ENCODE measurements around the gene ZMIZ1. TPM values are rescaled to one million over a fixed set of nuclear protein-coding genes. Genes with fewer than 3 reads are reported as not detected.

ZMIZ1 gene
- polyA plus RNA-seq, 2 donors = 29.2 to 29.7 TPM

DNA sequence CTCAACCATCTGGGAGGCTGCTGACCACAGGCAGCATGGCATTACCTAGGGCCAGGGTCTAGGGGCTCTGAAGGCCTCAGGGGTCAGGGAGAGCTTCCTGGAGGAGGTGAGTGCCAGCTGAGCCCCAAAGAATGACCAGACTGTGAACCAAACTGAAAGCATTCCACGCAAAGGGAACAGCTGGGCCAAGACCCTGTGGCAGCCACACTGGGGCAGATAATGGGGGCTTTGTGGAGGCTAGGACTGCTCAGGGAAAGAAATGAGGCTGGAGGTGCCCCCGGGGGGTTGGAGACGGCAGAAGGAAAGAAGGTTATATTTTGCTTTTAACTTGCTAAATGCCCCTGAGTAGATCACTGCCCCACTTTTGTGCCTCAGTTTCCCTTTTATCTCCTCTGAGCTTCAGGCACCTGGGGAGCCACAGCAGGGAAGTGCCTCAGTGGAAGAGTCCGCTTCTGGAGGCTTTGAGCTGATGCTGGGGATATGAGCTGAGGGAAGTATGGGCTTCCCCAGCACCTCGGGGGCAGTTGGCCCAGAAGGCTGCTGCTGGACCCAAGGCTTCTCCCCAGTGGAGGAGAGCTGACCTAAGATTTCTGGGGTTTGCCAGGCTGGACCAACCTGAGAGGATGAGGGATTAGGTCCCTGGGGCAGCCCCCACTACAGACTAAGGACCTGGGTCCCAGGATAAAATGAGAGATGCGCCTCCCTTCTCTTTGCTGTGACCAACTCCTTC, 57.8 kb downstream of the ZMIZ1 start:
- WGBS, 2 donors = 91% methylated on average over 6 of the region's 6 CpGs
- no peaks in the 10 kb centered on the region for H3K9me3 ChIP-seq (ENCODE audit: control insufficient read depth in 2 of 2, insufficient read depth in 1 of 2, low read depth in 1 of 2, low read length in 1 of 2)
- no peak overlapping the region for H3K27ac ChIP-seq (ENCODE audit: low read depth in 2 of 2, low read length in 1 of 2)
- no peak overlapping the region for H3K4me3 ChIP-seq (ENCODE audit: low read depth in 1 of 2, low read length in 2 of 2)
- no peaks in the 10 kb centered on the region for H3K27me3 ChIP-seq (ENCODE audit: control insufficient read depth in 1 of 2, insufficient read depth in 2 of 2, low read length in 2 of 2)
- H3K4me1 ChIP-seq (ENCODE audit: control insufficient read depth in 2 of 2, insufficient read depth in 2 of 2, low read length in 1 of 2) = peaks cover 7 to 15% of the 10 kb centered on the region in 2 donors
- H3K36me3 ChIP-seq (ENCODE audit: control insufficient read depth in 2 of 2, insufficient read depth in 2 of 2, low read length in 1 of 2) = peaks cover 18 to 54% of the 10 kb centered on the region in 2 donors

DNA sequence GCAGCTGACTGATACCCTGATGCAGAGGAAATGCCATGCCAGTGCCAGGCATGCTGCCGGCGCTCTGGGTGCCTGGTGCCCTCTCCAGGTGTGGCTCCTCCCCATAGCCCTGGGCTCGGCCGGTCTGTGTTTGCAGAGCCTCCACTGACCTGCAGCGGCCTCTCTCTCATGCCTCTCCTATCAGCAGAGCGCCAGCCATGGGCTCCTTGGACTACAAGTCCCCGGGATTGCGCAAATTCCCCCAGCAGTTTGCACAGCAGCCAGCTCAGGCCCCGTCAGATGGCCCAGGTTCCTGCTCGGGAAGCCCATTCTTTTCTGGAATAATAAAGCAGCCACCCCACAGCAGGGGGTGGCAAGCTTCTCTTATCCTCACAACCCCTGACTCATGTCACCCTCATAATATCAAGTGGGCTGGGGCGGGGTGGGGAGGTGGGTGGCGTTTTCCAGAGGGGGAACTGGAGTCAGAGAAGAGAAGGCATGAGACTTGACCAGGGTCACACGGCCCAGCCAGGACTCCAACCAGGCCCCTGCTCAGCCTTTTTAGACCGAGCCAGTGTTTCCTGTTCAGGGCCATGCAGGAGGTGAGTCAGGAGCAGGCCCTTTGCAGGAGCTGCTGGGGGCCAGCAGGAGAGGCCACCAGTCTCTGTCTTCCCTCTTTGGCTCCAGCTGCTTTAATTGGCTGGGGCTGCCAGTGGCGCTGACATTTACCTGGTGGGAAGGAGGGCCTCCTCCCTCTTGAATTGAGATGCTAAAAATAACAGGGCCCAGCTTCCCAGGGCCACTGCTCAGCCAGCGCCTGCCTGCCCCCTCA, 58.6 kb downstream of the ZMIZ1 start:
- H3K4me3 ChIP-seq (ENCODE audit: low read depth in 1 of 2, low read length in 2 of 2) = no peak overlapping the region
- H3K27me3 ChIP-seq (ENCODE audit: control insufficient read depth in 1 of 2, insufficient read depth in 2 of 2, low read length in 2 of 2) = no peaks in the 10 kb centered on the region
- H3K4me1 ChIP-seq (ENCODE audit: control insufficient read depth in 2 of 2, insufficient read depth in 2 of 2, low read length in 1 of 2) = peaks cover 7 to 15% of the 10 kb centered on the region in 2 donors
- 61 to 70% methylated on average over 14 to 16 of the region's 16 CpGs for WGBS, 2 donors
- no peaks in the 10 kb centered on the region for H3K9me3 ChIP-seq (ENCODE audit: control insufficient read depth in 2 of 2, insufficient read depth in 1 of 2, low read depth in 1 of 2, low read length in 1 of 2)
- no peak overlapping the region for H3K27ac ChIP-seq (ENCODE audit: low read depth in 2 of 2, low read length in 1 of 2)
- H3K36me3 ChIP-seq (ENCODE audit: control insufficient read depth in 2 of 2, insufficient read depth in 2 of 2, low read length in 1 of 2) = peaks cover 19 to 49% of the 10 kb centered on the region in 2 donors

DNA sequence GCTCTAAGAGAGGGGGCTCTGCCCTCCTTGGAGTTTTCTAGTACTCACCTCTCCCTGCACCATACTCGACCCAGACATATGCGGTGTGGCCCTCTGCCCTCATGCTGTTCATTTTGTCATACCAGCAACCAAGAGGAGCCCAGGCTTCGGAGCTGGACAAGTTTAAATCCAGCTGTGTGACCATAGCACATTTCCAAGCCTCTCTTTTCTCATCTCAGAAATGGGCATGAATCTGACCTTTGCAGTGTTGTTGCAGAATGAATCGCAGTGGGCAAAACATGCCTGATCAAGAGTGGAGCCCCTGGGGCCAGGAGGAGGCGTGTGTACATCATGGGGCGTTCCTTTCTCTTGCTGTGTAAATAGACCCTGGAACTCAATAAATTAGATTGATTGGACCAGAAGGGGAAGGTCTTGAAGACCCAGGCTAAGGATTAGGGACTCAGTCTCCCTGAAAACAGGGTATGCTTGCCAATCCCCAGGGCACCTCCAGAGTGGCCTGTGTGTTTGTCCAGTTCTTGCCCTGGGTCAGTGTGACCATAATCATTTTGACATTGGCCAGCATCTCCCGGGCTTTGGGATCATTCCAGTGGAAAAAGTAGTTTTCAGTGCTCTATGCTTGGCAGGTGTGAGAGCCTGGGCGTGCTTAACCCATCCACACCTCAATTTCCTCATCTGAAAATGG, 59.6 kb downstream of the ZMIZ1 start:
- Histone ChIP-seq H3K4me1 (ENCODE audit: control insufficient read depth in 2 of 2, insufficient read depth in 2 of 2, low read length in 1 of 2) (peaks cover 7 to 15% of the 10 kb centered on the region in 2 donors), H3K36me3 (ENCODE audit: control insufficient read depth in 2 of 2, insufficient read depth in 2 of 2, low read length in 1 of 2) (peaks cover 16 to 51% of the 10 kb centered on the region in 2 donors), H3K4me3 (ENCODE audit: low read depth in 1 of 2, low read length in 2 of 2) (no peak overlapping the region), H3K9me3 (ENCODE audit: control insufficient read depth in 2 of 2, insufficient read depth in 1 of 2, low read depth in 1 of 2, low read length in 1 of 2) (no peaks in the 10 kb centered on the region), H3K27me3 (ENCODE audit: control insufficient read depth in 1 of 2, insufficient read depth in 2 of 2, low read length in 2 of 2) (no peaks in the 10 kb centered on the region), H3K27ac (ENCODE audit: low read depth in 2 of 2, low read length in 1 of 2) (no peak overlapping the region)
- WGBS, 2 donors = 70 to 71% methylated on average over 8 of the region's 8 CpGs

DNA sequence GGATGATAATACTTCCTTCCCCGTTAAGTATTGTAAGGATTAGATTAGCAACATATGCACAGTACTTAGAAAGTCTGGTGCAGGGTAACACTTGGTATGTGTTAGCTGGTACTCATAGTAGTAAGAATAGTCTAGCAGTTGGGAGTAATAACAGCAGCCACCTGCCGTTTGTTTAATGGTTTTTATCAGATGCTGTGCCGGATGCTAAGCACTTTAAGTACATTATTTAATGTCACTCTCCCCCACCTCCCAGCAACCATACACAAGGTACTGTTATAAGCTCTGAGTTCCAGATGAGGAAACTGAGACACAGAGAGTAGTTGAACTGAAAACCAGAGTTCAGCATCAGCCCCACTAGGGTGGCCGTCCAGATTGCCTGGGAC, 60.1 kb downstream of the ZMIZ1 start:
- 47 to 58% methylated on average over 4 of the region's 4 CpGs for WGBS, 2 donors
- no peak overlapping the region for H3K27ac ChIP-seq (ENCODE audit: low read depth in 2 of 2, low read length in 1 of 2)
- peaks cover 11 to 47% of the 10 kb centered on the region in 2 donors for H3K36me3 ChIP-seq (ENCODE audit: control insufficient read depth in 2 of 2, insufficient read depth in 2 of 2, low read length in 1 of 2)
- no peaks in the 10 kb centered on the region for H3K27me3 ChIP-seq (ENCODE audit: control insufficient read depth in 1 of 2, insufficient read depth in 2 of 2, low read length in 2 of 2)
- no peaks in the 10 kb centered on the region for H3K9me3 ChIP-seq (ENCODE audit: control insufficient read depth in 2 of 2, insufficient read depth in 1 of 2, low read depth in 1 of 2, low read length in 1 of 2)
- H3K4me1 ChIP-seq (ENCODE audit: control insufficient read depth in 2 of 2, insufficient read depth in 2 of 2, low read length in 1 of 2) = peaks cover 7 to 15% of the 10 kb centered on the region in 2 donors
- H3K4me3 ChIP-seq (ENCODE audit: low read depth in 1 of 2, low read length in 2 of 2) = no peak overlapping the region

DNA sequence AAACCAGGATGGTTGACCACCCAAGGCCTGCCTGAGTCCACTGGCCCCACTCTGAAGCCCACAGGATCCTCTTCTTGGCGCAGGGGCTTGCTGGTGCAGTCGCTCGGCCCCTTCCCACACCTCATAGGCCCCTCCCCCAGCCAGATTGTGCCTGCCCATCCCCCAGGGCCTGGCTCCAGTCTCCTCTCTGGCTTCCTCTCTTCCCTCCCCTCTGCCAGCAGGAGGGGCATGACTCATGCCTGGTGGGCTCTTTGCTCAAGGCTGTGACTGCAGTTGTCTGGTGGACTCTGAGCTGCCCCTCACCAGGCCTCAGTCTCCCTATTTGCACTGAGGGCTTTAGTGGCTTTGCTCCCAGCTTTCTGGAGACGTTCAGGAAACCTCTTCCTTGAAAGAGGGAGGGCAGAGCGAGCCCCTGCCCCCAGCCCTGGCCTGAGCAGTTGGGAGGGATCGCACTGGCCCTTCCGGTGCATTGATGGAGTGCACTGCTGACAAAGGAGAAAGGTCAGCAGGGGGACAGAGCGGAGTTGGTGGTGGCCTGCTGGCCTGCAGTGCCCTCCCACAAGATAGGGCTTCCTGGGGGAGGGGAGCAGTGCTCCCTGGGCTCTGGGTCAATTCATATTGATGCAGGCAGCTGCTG, 60.7 kb downstream of the ZMIZ1 start:
- H3K36me3 ChIP-seq (ENCODE audit: control insufficient read depth in 2 of 2, insufficient read depth in 2 of 2, low read length in 1 of 2) = peaks cover 10 to 41% of the 10 kb centered on the region in 2 donors
- H3K4me1 ChIP-seq (ENCODE audit: control insufficient read depth in 2 of 2, insufficient read depth in 2 of 2, low read length in 1 of 2) = peaks cover 7 to 13% of the 10 kb centered on the region in 2 donors
- no peaks in the 10 kb centered on the region for H3K27me3 ChIP-seq (ENCODE audit: control insufficient read depth in 1 of 2, insufficient read depth in 2 of 2, low read length in 2 of 2)
- no peak overlapping the region for H3K27ac ChIP-seq (ENCODE audit: low read depth in 2 of 2, low read length in 1 of 2)
- no peaks in the 10 kb centered on the region for H3K9me3 ChIP-seq (ENCODE audit: control insufficient read depth in 2 of 2, insufficient read depth in 1 of 2, low read depth in 1 of 2, low read length in 1 of 2)
- H3K4me3 ChIP-seq (ENCODE audit: low read depth in 1 of 2, low read length in 2 of 2) = no peak overlapping the region
- WGBS, 2 donors = 69 to 70% methylated on average over 8 of the region's 8 CpGs

DNA sequence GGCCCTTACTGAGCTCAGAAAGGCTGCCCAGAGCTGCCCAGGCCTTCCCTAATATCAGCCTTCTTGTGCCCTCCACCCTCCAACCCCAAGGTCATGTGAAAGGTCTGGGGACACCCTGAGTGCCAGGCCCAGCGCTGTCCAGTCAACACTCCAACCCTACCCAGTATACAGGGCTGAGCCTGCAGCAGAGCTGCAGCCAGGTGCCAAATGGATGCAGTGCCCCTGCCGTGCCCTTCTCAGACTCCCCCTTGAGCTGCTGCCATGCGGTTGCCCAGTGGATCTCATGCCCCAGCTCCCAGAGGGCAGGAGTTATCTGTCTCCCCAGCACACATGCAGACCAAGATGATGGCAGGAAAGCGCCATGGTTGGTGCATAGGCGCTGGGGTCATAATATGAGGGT, 61.5 kb downstream of the ZMIZ1 start:
- no peak overlapping the region for H3K4me3 ChIP-seq (ENCODE audit: low read depth in 1 of 2, low read length in 2 of 2)
- H3K4me1 ChIP-seq (ENCODE audit: control insufficient read depth in 2 of 2, insufficient read depth in 2 of 2, low read length in 1 of 2) = peaks cover 7 to 8% of the 10 kb centered on the region in 2 donors
- no peak overlapping the region for H3K27ac ChIP-seq (ENCODE audit: low read depth in 2 of 2, low read length in 1 of 2)
- peaks cover 9 to 34% of the 10 kb centered on the region in 2 donors for H3K36me3 ChIP-seq (ENCODE audit: control insufficient read depth in 2 of 2, insufficient read depth in 2 of 2, low read length in 1 of 2)
- whole genome bisulfite sequencing, 2 donors = 84 to 91% methylated on average over 5 of the region's 5 CpGs
- H3K27me3 ChIP-seq (ENCODE audit: control insufficient read depth in 1 of 2, insufficient read depth in 2 of 2, low read length in 2 of 2) = no peaks in the 10 kb centered on the region
- H3K9me3 ChIP-seq (ENCODE audit: control insufficient read depth in 2 of 2, insufficient read depth in 1 of 2, low read depth in 1 of 2, low read length in 1 of 2) = no peaks in the 10 kb centered on the region

DNA sequence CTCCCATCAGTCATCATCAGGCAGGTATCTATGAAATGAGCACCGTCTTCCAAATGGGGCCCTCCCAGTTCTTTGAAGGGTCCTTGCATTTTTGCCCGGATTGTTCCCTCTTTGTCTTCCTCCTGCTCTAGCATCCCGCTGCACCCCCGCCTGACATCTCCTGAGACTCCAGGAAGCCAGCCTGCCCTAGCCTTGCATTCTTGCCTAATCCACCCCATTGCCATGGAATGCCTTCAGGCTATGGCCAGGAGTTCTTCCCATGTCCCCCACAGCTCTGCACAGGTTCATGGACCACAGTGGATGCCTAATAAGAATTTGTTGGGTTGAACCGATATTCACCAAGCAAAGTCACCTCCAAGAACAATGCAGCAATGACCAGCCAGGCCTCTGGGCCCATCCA, 62.1 kb downstream of the ZMIZ1 start:
- Histone ChIP-seq H3K27ac (ENCODE audit: low read depth in 2 of 2, low read length in 1 of 2) (no peak overlapping the region), H3K27me3 (ENCODE audit: control insufficient read depth in 1 of 2, insufficient read depth in 2 of 2, low read length in 2 of 2) (no peaks in the 10 kb centered on the region), H3K9me3 (ENCODE audit: control insufficient read depth in 2 of 2, insufficient read depth in 1 of 2, low read depth in 1 of 2, low read length in 1 of 2) (no peaks in the 10 kb centered on the region), H3K36me3 (ENCODE audit: control insufficient read depth in 2 of 2, insufficient read depth in 2 of 2, low read length in 1 of 2) (peaks cover 7 to 29% of the 10 kb centered on the region in 2 donors), H3K4me1 (ENCODE audit: control insufficient read depth in 2 of 2, insufficient read depth in 2 of 2, low read length in 1 of 2) (peaks cover 4 to 7% of the 10 kb centered on the region in 2 donors), H3K4me3 (ENCODE audit: low read depth in 1 of 2, low read length in 2 of 2) (no peak overlapping the region)
- WGBS, 2 donors = 88 to 89% methylated on average over 5 of the region's 5 CpGs

DNA sequence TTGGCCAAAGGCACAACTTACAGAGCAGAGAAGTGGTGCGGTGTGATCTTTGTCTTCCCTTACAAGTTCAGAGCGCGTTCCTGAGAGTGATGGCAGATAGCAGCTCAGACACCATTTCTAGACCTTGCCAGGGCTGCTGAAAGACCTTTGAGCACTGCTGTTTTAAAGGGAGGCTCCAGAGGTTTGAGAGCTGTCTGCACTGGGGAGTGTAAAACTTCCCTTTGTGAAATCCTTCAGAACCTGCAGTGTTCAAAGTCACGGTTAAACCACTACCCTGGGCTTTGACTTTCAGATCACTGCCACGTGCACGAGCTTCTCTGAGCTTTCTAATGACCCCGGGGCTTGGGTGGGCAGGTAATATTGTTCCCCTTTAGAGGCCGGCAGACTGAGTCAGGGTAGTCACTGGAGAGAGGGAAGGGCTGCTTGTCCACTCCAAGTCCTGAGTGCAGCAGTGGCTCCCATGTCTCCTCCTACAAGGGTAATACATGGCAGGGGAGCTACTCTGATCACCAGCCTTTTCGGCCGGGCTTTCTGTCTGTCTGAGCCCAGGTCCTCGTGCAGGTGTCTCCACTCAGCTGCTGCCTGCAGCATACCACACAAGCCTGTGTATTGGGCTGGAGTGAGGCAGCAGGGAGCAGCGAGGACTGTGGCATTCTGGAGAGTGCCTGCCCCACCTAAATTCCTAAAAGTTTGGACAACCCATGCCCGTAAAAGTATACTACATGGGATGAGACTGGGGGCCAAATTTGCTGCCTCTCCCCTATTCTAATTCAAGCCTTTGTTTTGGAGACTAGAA, 63.3 kb downstream of the ZMIZ1 start:
- no peak overlapping the region for H3K4me3 ChIP-seq (ENCODE audit: low read depth in 1 of 2, low read length in 2 of 2)
- WGBS, 2 donors = 76 to 84% methylated on average over 13 of the region's 13 CpGs
- no peaks in the 10 kb centered on the region for H3K9me3 ChIP-seq (ENCODE audit: control insufficient read depth in 2 of 2, insufficient read depth in 1 of 2, low read depth in 1 of 2, low read length in 1 of 2)
- H3K27ac ChIP-seq (ENCODE audit: low read depth in 2 of 2, low read length in 1 of 2) = peak overlapping the region in 1 of 2 donors; percentile 4
- peaks cover 7% of the 10 kb centered on the region in 2 donors for H3K4me1 ChIP-seq (ENCODE audit: control insufficient read depth in 2 of 2, insufficient read depth in 2 of 2, low read length in 1 of 2)
- peaks cover 7 to 20% of the 10 kb centered on the region in 2 donors for H3K36me3 ChIP-seq (ENCODE audit: control insufficient read depth in 2 of 2, insufficient read depth in 2 of 2, low read length in 1 of 2)
- no peaks in the 10 kb centered on the region for H3K27me3 ChIP-seq (ENCODE audit: control insufficient read depth in 1 of 2, insufficient read depth in 2 of 2, low read length in 2 of 2)

All from esophagus (tissue), 2 donors.